GM19193 (cell line): ENCODE measurements around the gene LRRC2.

Experiments used
- POLR2A ChIP-seq: IDR thresholded peaks from 4 replicates; pipeline ENCODE4 v1.6.1; 2011; ENCODE audit not compliant: insufficient read depth, insufficient read length; ENCODE audit errors: extremely low read depth

Gene LRRC2

GRCh38 chr3:46469680-46470357 lies 96.3 kb downstream of the LRRC2 start:
- TF ChIP-seq POLR2A: no peak

- TF ChIP-seq POLR2A: no peak
Measured at GRCh38 chr3:46468753-46469600, 97.1 kb downstream of the LRRC2 start.

- TF ChIP-seq POLR2A: no peak
Measured at GRCh38 chr3:46467562-46467961, 98.5 kb downstream of the LRRC2 start.

GRCh38 chr3:46466871-46467403 lies 99.2 kb downstream of the LRRC2 start:
- no peak for TF ChIP-seq POLR2A

- no peak for TF ChIP-seq POLR2A
Measured at GRCh38 chr3:46466273-46466672, 99.8 kb downstream of the LRRC2 start.
